Measurements from ENCODE around the gene FAM222B.
"Not testable (repeated sequence)": the region's sequence is repeated elsewhere in the genome, so short reads cannot be mapped to it uniquely, and the experiment has no call there.

Gene FAM222B, protein sequence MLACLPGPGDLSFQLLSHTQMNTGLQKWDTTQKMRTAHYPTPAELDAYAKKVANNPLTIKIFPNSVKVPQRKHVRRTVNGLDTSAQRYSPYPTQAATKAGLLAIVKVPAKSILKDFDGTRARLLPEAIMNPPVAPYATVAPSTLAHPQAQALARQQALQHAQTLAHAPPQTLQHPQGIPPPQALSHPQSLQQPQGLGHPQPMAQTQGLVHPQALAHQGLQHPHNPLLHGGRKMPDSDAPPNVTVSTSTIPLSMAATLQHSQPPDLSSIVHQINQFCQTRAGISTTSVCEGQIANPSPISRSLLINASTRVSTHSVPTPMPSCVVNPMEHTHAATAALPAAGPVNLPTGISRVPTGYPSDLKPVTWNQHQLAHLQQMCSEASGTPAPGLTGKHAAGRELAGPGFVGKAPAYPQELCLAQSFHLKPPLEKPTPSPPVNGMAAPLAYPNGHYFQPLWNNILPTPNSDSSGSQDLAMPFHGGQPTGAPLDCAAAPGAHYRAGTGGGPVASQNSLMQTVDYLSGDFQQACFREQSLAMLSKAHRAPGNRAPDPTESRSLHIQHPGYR

DNA sequence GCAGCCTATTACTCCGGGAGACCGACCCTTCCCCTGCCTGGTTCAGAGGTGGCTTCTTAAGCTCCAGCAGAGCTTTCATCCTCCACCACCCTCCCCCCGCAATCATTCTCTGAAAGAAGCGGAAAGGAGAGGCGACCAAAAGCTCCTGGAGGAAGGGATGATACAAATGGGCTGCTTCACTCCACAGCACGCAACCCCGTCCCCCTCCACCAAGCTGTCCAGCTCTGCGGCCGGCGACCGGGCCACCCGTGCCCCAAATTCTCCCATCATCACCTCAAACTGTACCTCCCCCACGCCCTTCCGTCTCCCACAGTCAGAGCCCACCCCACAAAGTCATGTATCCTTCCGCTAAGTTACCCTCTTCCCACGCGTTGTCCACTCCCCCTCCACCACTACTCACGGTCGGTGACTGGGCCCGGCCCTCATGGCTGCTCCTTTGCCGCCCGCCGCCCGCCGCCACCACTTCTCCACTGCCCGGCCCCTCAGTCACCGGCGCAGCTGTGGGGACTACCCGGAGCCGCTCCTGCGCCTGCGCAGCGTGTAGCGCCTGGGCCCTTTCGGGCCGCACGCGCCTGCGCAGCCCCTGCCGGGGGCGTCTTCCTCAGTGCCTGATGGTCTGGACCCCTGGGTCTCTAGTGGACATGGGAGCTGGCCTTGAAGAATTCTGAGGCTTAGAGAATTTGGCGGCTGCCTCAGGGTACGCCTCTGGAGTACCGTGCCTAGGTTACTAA lies at the start of gene FAM222B:
Gene FAM222B (minus strand): TSS at position 509 of the 731 bp plus-strand sequence. CDS start 76,123 bp downstream, outside the sequence.
- peak; percentile 93 to 96 for DNase-seq

DNA sequence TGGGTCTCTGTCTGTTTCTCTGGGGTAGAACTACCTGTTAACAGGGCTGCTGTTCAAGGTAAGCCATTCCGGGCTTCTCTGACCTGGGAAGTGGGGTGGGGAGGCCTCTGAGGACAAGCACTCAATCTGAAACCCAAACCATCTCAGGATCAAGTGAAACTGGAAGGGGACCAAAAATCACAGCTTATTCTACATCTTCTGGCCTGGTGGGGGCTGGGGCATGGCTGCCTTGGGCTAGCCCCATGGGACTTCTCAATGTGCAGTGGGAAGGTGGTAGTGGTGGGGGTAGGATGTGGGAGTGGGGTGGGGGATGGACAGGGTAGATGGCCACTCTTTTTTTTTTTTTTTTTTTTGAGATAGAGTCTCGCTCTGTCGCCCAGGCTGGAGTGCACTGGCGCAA lies 49.4 kb upstream of the FAM222B start:
- DNase-seq, result no peak

DNA sequence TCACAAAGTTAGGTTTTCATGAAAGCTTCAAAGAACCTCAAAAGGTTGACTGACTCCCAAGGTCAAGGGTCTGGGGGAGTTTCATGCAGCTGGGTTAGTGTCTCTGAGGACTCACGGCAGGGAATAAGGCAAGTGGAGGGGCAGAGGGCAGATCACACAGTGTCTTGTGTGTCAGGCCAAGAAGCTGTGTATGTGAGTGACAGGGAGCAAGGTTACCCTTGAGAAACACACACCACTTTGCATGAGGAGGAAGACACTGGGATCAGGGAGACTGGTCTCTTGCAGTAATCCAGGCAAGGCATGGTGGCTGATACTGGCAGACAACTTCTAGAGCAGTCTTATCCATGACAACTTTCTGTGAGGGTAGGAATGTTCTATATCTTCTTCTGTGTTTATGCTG lies 48.6 kb upstream of the FAM222B start:
- no peak for DNase-seq

DNA sequence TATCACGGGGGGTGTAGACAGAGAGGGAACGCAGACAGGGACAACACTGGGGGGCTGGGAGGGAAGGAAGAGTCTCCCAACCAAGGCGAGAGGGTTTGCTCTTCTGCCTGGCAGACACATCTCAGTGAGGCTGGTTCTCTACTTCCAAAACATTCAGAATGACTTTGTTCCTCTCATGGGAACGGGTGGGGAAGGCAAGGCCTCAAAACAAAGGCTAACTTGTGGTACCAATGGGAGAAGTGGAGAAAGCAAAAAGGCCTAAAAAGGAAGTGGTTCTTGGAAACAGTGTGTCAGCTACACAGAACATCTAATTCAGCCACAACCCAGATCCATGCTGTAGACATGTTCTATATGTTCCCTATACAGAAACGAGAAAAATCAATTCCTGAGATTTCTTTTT lies 47.4 kb upstream of the FAM222B start:
- DNase-seq, result no peak

DNA sequence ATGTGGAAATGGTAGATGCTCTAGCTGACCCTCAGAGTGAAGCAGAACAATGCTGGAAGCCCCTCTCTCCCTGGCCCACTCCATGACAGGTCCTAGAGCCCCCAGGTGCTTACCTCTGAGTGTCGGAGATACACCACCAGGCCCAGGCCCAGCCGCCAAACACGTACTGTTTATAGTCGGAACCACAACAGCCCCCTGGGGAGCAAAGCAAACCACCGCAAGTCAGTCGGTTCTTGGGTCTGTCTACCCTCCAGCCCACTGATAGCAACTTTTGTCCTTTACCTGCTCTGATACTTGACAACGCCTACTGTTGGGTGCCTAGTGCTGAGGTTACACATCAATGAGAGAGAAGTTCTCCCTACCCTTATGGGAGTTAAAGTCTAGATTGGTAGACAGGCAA lies 46.2 kb upstream of the FAM222B start:
- DNase-seq, result no peak

DNA sequence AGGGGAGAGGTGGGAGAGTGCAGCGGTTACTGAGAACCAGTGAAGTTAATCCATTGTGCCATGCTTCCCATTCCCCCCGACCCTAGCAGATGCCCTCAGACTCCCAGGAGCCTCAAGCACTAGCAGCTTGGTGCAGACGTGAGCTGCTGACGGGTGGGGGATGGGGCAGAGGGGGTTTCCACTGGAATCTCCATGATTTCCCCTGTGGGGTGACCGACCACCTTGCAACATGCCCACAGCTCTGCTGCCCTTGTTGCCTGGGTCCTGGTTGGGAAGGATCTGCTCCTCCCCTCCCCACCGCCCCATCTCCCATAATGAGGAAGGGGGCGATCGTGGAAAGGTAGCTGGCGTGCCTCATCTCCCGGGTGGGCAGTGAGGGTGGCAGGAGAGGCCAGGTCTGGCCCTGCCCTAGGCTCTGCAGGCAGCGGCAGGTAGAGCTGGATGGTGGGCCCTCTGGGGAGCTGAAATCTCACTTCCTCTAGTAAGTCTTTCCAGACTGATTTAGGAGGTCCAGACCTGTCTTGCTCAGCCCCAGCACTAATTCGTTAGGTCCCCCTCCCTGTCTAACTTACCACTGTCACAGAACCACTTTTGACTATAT lies 45.4 kb upstream of the FAM222B start:
- DNase-seq, result no peak

DNA sequence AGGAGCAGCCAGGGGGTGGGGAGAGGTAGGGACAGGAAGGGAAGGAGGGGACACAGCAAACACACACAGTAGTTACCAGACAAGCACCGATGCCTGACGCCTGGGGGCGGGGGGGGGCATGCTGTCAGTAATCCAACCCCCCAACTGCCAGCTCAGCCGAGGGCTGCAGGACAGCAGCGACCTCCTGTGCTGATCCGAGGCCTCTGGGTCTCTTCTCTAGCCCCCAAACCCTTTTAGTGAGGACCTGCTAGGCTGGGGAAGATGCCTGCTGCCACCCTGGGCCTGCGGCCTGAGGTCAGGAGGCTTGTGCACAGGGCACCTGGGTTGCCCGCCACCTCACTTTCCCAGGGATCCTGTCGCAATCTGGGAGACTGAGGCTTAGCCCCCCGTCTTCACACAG lies 43.4 kb upstream of the FAM222B start:
- DNase-seq, result no peak

DNA sequence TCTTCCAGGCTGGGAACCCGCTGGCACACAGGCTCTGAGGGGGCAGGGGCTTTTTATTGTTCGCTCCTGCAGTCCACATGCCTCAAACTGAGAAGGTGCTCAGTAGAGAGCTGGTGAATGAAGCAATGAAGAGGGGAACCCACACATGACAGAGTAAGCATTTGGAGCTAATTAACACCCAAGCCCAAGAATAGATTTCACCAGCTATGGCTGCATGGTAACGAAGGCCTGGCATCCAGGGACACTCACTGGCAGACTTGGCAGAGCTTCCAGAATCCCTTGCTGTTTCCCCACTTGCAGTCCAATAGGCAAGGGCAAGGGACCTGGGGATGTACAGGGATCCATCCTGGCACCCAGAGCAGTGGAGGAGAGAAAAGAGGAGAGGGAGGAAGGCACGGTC lies 42.8 kb upstream of the FAM222B start:
- no peak for DNase-seq

DNA sequence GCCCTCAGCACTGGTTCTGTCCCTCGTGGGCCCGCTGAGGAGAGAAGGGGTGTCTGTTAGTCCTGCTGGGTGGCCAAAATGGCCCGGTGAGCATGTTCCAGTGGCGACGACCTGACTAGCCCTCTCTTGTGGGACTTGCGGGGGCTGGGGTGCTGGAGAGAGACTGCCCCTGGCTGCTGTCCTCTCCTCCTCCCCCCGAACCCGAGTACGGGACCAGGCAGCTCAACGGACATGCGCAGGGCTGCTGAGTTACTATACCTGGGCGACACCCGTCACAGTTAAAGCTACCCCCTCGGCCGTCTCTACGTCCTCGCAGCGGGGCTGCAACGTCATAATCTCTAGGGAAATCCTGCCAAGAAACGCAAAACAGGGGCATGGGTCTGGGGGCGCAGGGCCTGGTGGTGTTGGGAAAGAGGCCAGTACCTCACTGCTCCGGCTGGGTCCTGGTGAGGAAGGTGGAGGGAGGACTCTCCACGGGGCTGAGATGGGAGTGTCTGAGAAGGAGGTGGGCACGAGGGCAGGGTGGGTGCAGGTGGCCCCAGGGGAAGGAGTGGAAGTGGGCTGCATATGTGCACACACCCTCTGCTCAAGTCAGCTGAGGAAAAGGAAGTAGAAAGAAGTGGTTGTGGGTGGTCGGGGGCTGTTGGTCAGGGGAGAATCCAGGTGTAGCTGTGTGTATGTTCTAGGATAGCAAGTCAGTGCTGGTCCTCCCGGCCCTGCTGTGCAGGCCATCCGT lies 41.5 kb upstream of the FAM222B start:
- DNase-seq, result no peak

DNA sequence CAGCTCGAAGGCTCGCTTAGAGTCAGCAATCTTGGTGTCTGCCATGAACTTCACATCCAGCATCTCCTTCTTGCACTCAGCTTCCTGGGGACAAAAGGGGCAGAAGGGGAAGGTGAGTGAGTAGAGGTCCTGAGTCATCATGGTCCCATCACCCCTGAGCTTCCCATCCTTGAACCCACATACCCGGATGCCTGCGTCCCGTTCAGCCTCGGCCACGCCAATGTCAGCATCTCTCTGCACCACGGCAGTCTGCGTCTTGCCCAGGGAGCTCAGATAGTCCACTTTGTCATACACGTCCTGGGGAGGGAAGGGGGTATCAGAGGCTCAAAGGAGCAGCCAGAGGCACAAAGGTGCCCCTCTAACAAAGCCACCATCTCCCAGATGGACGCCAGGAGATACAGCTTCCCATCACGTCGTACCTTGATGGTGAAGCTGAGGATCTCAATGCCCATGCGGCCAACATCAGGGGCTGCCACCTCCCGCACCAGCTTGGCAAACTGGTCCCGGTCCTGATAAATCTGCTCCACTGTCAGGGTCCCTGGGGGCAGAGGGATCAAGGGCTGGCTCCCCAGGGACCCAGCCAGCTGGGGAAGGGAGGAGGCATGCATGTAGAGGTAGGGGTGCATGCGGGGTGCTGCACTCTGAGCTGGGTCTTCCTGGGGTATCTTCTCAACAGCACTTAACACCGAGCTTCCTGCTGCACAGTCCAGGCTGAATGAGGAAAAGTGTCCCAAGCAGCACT lies 39.7 kb upstream of the FAM222B start:
- DNase-seq, result no peak

DNA sequence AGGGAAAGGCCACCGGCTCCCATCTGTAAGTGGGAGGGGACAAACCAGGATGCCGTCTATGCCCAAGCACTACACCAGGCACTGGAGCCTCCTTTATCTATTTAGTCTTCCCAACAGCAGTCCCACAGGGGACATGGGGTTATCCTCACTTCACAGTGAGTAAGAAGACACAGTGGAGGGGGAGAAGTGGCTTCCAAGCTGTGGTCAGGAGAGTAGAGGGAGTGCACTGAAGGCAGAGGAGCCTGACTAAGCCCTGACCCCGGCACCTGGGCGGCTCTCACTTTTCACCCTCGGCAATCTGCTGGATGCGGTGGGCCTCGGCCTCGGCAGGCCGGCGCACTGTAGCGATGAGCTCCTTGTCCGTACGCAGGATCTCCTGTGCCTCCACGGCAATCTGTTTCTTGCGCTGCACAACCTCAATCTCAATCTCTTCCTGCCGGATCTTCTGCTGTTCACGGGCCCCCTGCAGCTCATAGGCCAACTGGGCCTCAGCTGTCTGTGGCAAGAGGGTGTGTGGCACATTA lies 39.0 kb upstream of the FAM222B start:
- no peak for DNase-seq

DNA sequence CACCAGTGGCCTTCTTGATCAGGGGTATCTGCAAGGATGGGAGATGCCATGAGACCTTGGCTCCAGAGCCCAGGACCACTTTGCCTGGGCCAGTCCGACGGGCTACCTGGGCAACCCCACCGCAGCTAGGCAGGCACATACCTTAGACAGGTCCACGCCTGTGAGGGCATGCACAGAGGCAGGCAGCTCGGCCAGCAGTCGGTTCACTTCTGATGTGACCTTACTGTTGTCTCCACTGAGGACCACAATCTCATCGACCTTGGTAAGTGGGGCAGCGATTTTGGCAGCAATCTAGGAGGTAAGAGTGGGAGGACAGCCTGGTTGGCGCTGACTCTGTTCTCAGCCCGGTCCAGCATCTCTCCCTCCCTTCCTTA lies 38.0 kb upstream of the FAM222B start:
- no peak for DNase-seq

DNA sequence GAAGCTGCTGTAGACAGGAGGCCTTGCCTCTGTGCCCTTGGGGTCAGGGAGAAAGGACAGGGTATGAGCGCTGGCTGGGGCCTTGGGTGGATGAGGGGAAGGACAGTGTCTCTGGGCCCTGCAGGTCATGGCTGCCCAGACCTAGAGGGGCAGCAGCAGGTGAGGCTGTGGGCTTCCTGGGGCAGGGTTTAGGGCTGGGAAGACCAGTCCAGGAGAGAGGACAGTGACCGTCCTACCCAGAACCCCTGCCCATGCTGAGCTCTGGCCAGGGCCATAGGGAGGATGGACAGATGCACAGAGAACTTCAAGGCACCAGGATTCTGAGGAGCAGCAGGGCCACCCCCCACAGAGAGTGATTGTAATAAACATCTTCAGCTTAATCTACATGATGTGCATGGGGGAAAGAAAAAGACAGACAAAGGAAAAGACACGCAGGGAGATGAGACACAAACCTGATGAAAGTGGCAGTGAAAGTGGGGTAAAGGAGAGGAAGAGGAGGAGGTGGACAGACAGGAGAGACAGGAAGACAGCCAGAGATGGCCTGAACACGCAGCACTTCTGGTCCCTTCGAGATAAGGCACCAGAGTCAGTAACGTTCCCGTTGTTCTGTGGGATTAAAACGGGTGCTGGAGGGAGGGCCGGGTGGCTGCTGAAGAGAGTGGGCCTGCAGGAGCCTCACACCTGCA lies 37.4 kb upstream of the FAM222B start:
- DNase-seq, result no peak

DNA sequence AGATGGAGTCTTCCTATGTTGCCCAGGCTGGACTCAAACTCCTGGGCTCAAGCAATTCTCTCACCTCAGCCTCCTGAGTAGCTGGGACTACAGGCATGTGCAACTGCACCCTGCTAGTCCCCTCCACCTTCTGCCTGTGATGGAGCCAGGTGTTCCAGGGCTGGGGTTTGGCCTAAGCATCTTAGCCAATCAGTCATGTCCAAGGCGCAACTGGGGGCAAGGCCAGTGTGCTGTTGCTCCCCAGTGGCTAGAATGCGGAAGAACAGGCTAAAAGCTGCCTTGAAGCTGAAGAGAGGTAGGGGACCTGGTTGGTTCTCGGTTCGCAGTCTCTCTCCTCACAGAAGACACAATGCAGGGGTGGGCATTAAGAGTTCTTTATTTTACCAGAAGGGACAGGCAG lies 36.4 kb upstream of the FAM222B start:
- DNase-seq, result peak; percentile 62 to 86

DNA sequence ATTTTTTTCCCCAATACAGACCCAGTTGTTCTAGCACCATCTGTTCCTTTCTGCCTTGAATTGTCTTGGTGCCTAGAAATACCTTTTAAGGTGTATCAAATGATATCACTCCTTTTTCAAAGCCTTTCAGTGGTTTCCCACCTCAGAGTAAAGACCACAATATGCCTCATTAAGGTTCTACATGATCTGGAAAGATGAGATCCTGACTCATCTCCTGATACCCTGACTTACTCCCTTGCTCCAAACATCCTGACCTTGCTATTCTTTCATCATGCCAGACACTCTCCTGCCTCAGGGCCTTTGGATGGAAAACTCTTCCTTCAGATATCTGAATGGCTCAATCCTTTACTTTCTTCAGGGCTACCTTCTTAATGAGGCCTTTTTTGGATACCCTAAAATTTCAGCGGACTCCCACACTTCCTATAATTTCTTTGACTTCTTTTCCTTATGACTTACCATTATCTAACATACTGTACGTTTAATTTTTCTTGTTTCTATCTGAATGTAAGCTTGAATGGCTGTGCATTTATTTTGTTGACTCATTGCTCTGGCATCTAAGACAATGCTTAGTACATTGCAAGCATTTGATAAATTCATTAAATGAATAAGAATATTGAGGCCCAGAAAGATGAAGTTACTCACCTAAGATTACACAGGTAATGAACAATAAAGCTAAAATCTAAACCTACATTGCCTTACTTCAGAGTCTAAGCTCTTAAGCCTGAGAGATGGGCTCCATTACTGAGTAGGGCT lies 35.7 kb upstream of the FAM222B start:
- no peak for DNase-seq

DNA sequence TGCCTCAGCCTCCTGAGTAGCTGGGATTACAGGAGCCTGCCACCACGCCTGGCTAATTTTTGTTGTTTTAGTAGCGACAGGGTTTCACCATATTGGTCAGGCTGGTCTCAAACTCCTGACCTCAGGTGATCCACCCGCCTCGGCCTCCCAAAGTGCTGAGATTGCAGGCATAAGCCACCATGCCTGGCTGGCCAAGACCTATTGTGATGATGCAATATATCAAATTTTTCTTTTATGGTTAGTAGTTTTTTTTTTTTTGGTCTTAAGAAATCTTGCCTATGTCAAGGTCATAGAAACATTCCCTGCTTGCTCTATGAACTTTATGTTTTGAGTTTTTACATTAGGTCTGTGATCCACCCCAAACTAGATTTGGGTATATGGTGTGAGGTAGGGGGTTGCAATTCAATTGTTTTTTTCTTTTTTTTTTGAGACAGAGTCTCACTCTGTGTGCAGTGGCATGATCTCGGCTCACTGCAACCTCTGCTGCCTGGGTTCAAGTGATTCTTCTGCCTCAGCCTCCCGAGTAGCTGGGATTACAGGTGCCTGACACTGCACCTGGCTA lies 34.6 kb upstream of the FAM222B start:
- not testable (repeated sequence) for DNase-seq

DNA sequence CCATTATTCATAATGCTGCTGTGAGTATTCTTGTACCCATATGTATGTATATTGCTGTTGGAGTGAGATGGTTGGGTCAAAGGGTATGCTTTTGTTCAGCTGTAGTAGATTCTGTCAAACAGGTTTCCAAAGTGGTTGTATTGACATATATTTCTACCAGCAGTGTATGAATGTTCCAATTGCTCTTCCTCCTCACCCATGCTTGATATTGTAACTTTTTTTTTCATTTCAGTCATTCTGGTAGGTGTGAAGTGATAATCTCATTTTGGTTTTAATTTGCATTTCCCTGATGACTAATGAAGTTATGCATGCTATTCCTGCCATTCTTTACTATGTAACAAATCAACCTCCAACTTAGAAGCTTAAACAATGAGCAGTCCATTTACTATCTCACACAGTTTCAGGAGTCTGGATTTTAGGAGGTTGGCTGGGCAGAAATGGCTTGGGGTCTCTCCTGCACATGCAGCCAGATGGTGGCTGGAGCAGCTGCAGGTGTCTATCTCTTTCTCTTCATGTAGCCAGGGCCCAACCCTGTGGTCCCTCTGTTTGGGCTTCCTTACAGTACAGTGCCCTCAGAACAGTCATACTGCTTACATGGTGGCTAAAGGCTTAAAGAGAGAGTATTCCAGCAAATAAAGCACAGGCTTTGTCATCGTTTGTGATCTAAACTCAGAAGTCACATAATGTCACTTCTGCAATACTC lies 33.4 kb upstream of the FAM222B start:
- DNase-seq, result peak in 1 of 2 experiments; percentile 29

DNA sequence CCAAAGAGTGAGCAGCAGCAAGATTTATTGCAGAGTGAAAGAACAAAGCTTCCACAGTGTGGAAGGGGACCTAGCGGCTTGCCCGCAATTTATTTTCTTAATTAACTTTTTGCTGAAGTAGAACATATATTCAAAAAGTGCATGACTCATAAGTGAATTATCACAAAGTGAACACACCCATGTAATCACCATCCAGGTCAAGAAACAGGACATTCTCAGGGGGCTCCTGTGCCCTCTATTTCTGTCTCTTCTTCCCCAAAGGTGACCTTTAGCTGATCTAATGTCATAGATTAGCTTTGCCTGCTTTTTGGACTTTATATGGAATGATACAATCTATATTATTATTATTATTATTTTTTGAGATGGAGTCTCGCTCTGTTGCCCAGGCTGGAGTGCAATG lies 32.2 kb upstream of the FAM222B start:
- no peak for DNase-seq

DNA sequence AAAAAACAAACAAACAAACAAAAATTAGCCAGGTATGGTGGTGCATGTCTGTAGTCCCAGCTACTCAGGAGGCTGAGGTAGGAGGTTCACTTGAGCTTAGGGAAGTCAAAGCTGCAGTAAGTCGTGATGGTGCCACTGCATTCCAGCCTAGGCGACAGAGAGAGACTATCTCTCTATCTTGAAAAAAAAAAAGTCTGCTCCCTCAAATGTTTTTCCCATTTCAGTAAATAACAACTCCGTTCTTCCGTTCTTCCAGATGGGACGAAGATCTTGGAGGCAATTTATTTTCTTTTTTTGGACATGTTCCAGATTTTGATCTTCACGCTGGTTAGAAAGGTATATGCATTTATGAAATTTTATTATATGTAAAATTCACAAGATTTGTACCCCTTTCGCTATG lies 31.2 kb upstream of the FAM222B start:
- DNase-seq, result no peak
